Measurements from ENCODE around the gene STX16. TPM values are rescaled to one million over a fixed set of nuclear protein-coding genes. Genes with fewer than 3 reads are reported as not detected.
"Not testable (repeated sequence)": the region's sequence is repeated elsewhere in the genome, so short reads cannot be mapped to it uniquely, and the experiment has no call there.

Gene STX16
- total RNA-seq, 1 donor from 2014 or later = 31.4 TPM

DNA sequence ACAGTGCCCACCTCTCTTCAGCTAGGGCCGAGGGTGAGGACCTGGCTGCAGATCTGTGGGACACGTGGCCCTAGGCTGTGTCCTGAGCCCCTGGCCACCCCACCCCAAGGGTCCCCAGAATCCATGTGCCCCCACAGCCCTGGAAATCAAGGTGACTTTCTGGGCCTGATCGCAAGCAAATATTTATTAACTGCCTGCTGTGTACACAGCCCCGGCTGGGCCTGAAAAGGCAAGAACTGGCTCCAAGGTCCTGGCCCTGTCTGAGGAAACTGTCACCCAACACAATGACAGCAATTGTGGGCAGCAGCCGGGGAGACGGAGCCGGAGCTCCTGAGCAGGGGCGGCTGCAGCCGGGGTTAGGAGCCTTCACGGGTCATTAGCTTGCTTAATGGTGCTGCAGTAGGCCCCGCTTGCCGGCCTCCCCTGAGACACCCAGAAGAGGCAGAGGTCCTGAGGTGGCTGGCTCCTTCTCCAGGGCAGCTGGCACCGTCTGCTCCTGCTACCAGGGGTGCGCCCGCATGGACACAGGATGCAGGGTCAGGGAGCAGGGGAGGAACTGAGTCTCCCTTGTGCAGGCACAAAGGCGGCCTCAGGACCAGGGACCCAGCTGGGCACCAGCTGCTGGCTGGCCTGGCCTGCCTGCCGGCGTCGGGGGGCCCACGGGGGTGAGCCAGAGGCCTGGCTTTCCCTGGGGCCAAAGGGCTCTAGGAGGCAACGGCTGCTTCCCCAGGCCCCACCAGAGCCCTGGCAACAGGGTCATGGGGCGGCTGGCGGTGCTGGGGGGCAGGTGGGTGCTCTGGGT, 65.6 kb downstream of the STX16 start:
- peak; percentile 14 to 15 for DNase-seq (ENCODE audit: low spot score in 2 of 2)

DNA sequence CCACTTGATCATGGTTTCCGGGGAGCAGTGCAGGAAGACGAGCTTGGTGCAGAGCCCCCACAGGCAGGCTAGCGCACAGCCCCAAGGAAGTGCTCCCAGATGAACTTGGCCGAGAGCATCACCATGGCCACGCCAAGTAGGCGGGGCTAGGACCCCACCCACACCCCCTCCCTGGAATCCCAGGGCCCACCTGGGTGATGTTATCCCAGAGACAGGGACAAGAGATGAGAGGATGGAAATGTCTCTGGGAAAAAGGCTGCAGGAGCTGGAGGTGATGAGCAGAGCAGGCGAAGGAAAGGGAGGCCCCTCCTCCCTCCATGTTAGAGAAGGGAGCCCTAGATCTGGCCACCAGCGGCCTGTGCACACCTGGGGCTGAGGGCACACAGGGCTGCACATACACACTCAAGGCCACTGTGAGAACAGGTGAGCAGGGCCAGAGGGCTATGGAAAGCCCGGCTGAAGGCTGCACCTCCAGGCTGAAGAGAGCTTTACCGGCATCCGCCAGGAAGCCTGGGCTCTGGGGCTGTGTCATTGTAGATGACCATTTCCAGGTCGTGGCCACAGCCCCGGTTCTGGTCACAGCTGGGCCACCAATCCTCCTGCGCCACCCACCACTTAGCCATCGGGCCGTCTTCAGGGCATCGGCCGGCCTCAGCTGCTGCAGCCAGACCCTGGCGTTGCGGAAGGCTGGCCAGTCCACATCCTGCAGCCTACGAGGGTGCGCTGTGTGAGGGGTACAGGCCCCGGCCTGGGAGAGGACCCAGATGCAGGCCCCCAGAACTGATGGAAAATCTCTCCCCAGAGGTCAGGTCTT, 66.4 kb downstream of the STX16 start:
- FAIRE-seq = no peak
- DNase-seq (ENCODE audit: low spot score in 2 of 2) = no peak

More for the DNA sequence above, 65.6 kb downstream of the STX16 start:
- FAIRE-seq = no peak

DNA sequence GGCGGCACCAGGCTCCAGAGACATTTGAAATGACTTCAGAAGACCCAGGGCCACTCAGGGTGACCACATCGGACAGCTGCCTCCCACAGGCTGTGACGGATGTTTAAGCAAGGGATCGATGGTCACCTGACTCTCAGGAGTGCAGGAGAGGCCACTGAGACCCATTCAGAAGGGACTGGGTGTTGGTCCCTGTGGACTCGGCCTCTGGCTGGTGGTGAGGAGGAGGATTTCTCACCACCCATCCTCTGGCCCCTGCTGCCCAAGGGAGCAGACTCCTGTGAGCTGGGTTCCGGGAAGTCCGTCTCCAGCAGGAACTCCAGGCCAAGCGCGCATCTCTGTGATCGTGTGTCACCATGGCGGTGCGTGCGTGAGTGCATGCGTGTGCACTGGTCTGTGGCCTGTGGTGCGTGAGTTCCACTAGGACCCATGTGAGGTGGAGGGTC, 67.1 kb downstream of the STX16 start:
- FAIRE-seq = no peak
- DNase-seq (ENCODE audit: low spot score in 2 of 2) = no peak

DNA sequence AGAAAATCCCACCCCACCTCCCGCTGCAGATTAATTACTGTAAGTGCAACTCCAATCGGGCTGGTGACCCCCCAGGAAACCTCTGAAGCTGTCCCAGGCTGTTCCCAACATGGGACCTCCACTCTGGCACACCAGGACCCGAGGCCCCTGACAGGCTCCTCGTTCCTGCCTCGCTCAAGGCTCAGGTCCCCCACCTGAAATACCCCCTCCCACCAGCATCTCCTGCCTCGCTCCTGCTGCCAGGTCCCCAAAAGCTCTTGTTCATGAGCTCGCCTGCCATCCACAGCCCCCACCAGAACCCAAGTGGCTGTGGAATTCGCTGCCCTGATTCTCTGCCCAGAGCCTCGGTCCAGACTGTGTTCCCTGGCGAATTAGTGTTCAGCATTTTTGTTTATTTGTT, 67.6 kb downstream of the STX16 start:
- DNase-seq (ENCODE audit: low spot score in 2 of 2) = peak in 1 of 2 donors; percentile 14
- no peak for FAIRE-seq

DNA sequence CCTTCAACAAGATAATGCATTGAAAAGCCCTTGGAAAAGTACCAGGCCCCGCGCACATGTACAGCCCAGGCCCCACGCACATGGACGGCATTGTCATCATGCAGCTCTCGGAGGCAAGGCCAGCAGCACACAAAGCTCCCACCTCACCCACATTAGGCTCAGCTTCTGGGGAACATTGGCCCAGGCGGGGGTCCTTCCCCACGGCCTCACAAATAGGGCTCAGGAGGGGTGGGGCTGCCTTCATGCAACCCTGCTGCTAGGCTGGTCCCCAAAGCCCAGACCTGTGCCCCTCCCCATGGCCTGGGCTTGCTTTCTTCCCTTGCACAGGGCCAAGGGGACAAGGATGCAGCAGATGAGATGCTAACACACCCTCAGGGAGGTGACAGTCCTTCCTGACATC, 68.2 kb downstream of the STX16 start:
- FAIRE-seq (no peak), DNase-seq (ENCODE audit: low spot score in 2 of 2) (peak in 1 of 2 donors; percentile 12)

DNA sequence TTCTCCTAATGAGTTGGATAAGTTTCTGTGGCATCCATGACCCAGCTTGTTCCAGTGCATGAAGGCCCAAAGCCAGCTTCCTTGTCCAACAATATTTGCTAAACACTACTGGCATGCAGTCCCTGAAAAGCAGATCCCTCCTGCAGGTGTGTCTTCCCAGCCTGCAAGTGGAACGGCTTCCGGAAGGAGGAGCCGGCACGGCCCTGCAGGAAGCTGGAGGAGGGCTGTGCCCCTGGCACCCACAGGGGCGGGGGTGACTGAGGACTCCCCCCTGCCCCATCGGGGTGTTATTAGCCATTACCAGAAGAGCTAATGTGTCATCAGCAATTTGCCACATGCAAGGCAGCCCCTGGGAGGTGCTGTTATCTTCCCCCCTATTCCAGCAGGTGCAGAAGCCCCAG, 68.9 kb downstream of the STX16 start:
- DNase-seq (ENCODE audit: low spot score in 2 of 2) (no peak), FAIRE-seq (no peak)

DNA sequence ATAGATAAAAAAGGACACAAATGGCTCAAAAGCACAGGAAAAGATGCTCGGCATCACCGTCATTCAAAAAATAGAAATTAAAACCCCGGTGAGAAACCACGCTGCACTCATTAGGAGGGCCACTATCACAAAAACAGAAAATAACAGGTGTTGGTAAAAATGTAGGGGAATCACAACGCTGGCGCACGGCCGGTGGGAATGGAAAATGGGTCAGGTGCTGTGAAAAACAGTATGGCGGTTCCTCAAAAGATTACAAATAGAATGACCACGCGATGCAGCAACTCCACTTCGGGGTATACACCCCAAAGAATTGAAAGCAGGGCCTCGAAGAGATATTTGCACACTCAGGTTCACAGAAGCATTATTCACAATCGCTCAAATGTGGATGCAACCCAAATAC, 69.8 kb downstream of the STX16 start:
- DNase-seq (ENCODE audit: low spot score in 2 of 2) (no peak), FAIRE-seq (no peak)

DNA sequence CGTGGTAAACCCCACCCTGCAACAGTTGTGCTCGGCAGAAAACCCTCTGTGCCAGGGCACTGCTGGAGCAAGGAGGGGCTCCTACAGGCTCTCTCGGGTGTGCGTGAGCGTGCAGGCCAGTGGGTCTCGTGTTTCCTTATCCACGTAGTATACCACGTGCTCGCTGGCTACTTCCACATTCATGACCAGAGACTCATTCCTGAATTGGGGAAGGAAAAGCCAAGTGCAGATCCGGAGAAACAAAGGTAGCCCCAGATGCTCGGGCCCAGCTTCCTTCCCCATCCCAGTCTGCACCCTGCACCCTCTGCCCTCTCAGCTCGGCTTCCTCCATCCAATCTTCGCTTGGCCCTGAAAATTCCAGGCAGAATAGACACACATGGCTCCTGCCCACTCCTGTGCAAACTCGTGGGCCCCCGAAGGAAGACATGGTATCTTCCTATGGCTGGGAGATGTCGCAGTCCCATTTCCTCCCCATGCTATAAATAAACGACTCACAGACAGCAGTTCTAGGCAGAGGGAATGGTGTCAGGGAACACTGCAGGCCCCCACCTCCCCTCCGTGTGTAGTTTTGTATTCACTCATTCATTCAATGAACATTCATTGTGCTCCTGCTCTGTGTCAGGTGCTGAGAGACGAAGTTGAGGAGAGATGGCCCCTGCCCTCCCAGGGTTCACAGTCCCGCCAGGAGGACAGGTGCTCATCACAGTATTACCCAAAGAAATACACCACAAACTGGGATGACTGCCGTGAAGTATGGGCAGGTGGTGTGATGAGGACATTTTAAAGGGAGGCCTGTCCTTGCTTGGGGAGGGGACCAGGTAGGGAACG, 71.1 kb downstream of the STX16 start:
- DNase-seq (ENCODE audit: low spot score in 2 of 2) = peak; percentile 4 to 12

DNA sequence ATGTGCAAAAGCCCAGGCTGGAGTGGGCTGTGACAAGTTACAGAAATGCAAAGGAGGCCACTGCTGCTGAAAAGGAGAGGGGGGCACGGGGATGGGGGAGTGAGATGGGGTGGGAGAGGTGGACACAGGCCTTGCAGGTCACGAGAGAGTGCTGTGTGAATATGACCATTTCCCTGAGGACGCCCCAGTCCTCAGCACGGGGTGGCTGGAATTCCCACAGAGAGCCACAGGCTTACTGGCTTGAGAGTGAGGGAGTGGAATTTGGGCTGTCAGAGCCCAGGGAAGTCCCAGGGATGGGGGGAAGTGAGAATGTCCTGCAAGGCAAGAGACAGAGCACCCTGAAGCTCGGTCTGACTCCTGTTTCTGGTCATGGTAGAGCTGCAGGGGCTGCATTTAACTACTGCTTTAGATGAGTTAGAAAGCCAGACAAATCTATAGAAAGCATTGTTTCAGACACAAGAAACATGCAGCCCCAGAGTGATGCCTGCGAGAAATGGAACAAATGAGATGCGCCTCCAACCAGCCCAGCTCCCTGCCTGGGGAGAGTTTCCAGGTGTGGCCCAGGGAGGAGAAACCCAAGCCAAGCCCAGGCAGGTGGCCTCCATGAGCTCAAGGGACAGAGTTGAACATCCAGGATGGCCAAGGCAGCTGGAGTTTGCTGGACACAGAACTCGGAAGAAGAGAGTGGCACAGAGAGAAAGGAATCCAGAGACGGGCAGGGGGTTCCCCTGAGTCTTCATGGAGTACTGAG, 72.0 kb downstream of the STX16 start:
- no peak for DNase-seq (ENCODE audit: low spot score in 2 of 2)
- no peak for FAIRE-seq

More for the DNA sequence above, 71.1 kb downstream of the STX16 start:
- FAIRE-seq = no peak

DNA sequence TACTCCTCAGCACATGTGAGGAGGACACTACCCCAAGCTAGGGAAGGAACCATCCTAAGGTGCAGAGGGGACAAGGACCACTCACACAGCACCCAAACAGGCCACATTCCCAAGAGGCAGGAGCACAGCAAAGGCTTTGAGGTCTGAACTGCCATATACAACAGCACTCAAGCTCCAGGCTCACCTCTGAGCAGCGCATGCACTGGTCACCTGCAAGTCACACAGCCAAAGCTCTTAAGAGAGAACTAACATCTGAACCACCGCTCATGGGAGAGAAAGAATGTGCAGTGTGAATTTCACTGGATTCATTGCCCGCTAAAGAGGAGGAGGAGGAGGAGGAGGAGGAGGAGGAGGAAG, 72.5 kb downstream of the STX16 start:
- FAIRE-seq = no peak
- DNase-seq (ENCODE audit: low spot score in 2 of 2) = no peak

DNA sequence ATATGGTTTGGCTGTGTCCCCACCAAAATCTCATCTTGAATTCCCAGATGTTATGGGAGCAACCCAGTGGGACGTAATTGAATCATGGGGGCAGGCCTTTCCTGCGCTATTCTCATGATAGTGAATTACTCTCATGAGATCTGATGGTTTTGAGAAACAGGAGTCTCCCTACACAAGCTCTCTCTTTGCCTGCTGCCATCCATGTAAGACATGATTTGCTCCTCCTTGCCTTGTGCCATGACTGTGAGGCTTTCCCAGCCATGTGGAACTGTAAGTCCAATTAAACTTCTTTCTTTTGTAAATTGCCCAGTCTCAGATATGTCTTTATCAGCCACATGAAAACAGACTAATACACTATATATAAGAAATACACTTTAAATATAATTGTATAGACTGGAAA, 75.1 kb downstream of the STX16 start:
- FAIRE-seq; DNase-seq (ENCODE audit: low spot score in 2 of 2): not testable (repeated sequence)

Other genes with a start within 250 kb of the STX16 start
- gene APCDD1L, start 135.9 kb upstream of the STX16 start, total RNA-seq = not detected
- 10.2 TPM for gene NPEPL1, start 41.5 kb downstream of the STX16 start, total RNA-seq
- 1.2 TPM for gene GNAS-AS1, start 199.6 kb downstream of the STX16 start, total RNA-seq
- 481 TPM for gene GNAS, start 201.4 kb downstream of the STX16 start, total RNA-seq